Left ventricle myocardium inferior (tissue), 1 donor: ENCODE data around the gene UCHL5. TPM values are rescaled to one million over a fixed set of nuclear protein-coding genes. Genes with fewer than 3 reads are reported as not detected.

Experiments used
- DNase-seq: peaks from one replicate; pipeline ENCODE4 v3.0.0-alpha.2; 2020
- H3K27ac ChIP-seq: fragments of 200-600 bp; replicated peaks from 2 replicates; pipeline ENCODE4 v1.8.0; 2021
- H3K27me3 ChIP-seq: fragments of 200-600 bp; 2 replicates; pipeline ENCODE4 v1.8.0; 2021; ENCODE audit warnings: low read depth
- H3K36me3 ChIP-seq: fragments of 200-600 bp; 2 replicates; pipeline ENCODE4 v1.8.0; 2021
- H3K4me1 ChIP-seq: fragments of 200-600 bp; 2 replicates; pipeline ENCODE4 v1.8.0; 2021
- H3K4me3 ChIP-seq: fragments of 200-600 bp; 2 replicates; pipeline ENCODE4 v1.8.0; 2021; ENCODE audit warnings: mild to moderate bottlenecking, moderate library complexity
- H3K9me3 ChIP-seq: fragments of 200-600 bp; replicated peaks from 2 replicates; pipeline ENCODE4 v1.8.0; 2021
- intact Hi-C: fragments of 100-400 bp; cut with micrococcal nuclease; formaldehyde crosslinking; loops from one replicate; pipeline ENCODE4 v1.11.0; 2022
- total RNA-seq: library from RNA; stranded (reverse); fragmentation: NEBNext Ultra II Directional; extraction: Animal tissue kit (Norgen Biotek cat#: 25700); gene quantifications from one replicate; pipeline ENCODE4 v1.2.1, GENCODE V29; 2021
- TF ChIP-seq, protein P1 (sequence below): fragments of 200-600 bp; IDR thresholded peaks from 2 replicates; pipeline ENCODE4 v1.8.0; 2021; ENCODE audit warnings: antibody characterized with exemption, mild to moderate bottlenecking, borderline replicate concordance
- donor health status: DM: no; HTN: yes; CAD: no; lungs with severe emphysema.

The UCHL5 gene
- total RNA-seq, 1 donor from 2014 or later, result 43.0 TPM

DNA sequence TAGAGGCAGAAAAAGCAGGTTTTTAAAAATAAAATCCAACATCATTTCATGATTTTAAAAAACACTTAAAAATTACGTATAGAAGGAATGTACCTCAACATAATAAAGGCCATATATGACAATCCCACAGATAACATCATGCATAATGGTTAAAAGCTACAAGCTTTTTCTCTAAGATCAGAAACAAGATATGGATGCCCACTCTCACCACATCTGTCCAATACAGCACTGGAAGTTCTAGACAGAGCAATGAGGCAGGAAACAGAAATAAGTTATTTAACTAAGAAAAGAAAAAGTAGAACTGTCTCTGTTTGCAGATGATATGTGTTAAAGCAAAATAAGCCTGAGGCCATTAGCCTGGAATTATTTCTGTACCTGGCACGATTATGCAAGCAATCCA is 96.3 kb downstream of the UCHL5 start:
- no peak for DNase-seq
- Histone ChIP-seq H3K9me3 (no peaks in the 10 kb centered on the region), H3K36me3 (no peaks in the 10 kb centered on the region), H3K27ac (no peak overlapping the region), H3K4me1 (no peaks in the 10 kb centered on the region), H3K27me3 (no peaks in the 10 kb centered on the region), H3K4me3 (no peak overlapping the region)
- TF ChIP-seq, protein P1, sequence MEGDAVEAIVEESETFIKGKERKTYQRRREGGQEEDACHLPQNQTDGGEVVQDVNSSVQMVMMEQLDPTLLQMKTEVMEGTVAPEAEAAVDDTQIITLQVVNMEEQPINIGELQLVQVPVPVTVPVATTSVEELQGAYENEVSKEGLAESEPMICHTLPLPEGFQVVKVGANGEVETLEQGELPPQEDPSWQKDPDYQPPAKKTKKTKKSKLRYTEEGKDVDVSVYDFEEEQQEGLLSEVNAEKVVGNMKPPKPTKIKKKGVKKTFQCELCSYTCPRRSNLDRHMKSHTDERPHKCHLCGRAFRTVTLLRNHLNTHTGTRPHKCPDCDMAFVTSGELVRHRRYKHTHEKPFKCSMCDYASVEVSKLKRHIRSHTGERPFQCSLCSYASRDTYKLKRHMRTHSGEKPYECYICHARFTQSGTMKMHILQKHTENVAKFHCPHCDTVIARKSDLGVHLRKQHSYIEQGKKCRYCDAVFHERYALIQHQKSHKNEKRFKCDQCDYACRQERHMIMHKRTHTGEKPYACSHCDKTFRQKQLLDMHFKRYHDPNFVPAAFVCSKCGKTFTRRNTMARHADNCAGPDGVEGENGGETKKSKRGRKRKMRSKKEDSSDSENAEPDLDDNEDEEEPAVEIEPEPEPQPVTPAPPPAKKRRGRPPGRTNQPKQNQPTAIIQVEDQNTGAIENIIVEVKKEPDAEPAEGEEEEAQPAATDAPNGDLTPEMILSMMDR, result no peak
- intact Hi-C loops, result no loop called here

Other genes with a start within 250 kb of the UCHL5 start
- gene RO60, start 252 bp upstream of the UCHL5 start, total RNA-seq, result 51.8 TPM
- 31.8 TPM for gene GLRX2, start 46.1 kb upstream of the UCHL5 start, total RNA-seq
- gene CDC73, start 62.7 kb upstream of the UCHL5 start, total RNA-seq, result 46.8 TPM
- gene B3GALT2, start 127.3 kb upstream of the UCHL5 start, total RNA-seq, result 77.2 TPM